Measurements from ENCODE around the gene SLC22A31. TPM values are rescaled to one million over a fixed set of nuclear protein-coding genes. Genes with fewer than 3 reads are reported as not detected.

Gene SLC22A31
- total RNA-seq, 6 experiments from 2014 or later = 0.19 to 19.3 (median 6.8) TPM; not detected in 2

- TF ChIP-seq CTCF (IDR thresholded peaks at IDR 0.05) = no peak
- TF ChIP-seq POLR2A (IDR thresholded peaks at IDR 0.05) = no peak
- no peaks in the 10 kb centered on the region for H3K27me3 ChIP-seq
- no peaks in the 10 kb centered on the region for H3K9me3 ChIP-seq
- intact Hi-C loops (cut with DNase I) = no loop called here
- ATAC-seq (peak; percentile 30 to 45 (median 38)), DNase-seq (no peak)
- WGBS (ENCODE audit: insufficient coverage, low coverage, low lambda C conversion rate, missing lambda C conversion rate) = 20% methylated on average over 3 of the region's 19 CpGs
- H3K4me3 ChIP-seq = no peak overlapping the region
- no peaks in the 10 kb centered on the region for H3K4me1 ChIP-seq
- peaks cover 0 to 3% (median 1%) of the 10 kb centered on the region in 4 donors for H3K36me3 ChIP-seq
- H3K27ac ChIP-seq = no peak overlapping the region
Measured at GRCh38 chr16:89155184-89155679, 45.1 kb downstream of the SLC22A31 start.

DNA sequence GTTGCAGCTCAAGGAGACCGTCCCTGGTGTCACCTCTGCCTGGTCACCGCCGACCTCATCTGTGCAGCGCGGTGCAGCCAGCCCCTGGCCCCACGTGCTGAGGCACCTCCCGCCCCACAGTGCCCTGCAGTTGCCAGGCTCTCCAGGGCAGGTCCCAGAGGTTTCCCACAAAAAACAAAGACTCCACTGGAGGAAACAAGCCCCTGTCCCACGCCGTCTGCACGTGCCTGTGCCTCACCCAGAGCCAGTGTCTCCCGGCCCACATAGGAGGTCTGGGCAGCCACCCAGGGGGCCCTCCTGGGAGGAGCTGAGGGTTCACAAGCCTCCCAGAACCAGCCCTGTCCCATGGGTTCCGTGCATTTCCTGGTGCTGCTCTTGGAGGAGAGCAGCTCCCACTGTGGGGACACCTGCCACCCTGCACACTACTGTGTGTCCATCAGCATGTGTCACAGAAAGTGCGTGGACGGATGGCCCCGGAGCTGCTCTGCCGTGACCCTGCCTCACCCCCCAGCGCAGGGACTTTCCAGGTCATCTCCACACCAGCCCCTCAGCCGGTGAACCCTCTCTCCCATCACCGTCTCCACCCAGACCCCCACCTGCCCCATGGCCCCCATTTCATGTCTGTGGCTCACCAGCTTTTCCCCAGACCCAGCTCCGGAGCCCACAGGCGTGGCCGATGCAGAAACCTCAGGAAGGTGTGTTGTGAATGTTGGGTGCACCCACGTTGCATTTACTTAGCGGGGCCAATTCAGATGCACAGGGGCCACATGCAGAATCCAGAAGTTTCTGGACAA, 45.8 kb downstream of the SLC22A31 start:
- Histone ChIP-seq H3K27me3 (no peaks in the 10 kb centered on the region), H3K4me3 (no peak overlapping the region), H3K27ac (no peak overlapping the region), H3K36me3 (peaks cover 0 to 3% (median 1%) of the 10 kb centered on the region in 4 donors), H3K9me3 (no peaks in the 10 kb centered on the region), H3K4me1 (no peaks in the 10 kb centered on the region)
- TF ChIP-seq CTCF (IDR thresholded peaks at IDR 0.05) = no peak
- TF ChIP-seq POLR2A (IDR thresholded peaks at IDR 0.05) = no peak
- intact Hi-C loops (cut with DNase I) = no loop called here
- DNase-seq (no peak), ATAC-seq (peak; percentile 9 to 24 (median 18))
- WGBS (ENCODE audit: insufficient coverage, low coverage, low lambda C conversion rate, missing lambda C conversion rate) = 64% methylated on average over 8 of the region's 24 CpGs

DNA sequence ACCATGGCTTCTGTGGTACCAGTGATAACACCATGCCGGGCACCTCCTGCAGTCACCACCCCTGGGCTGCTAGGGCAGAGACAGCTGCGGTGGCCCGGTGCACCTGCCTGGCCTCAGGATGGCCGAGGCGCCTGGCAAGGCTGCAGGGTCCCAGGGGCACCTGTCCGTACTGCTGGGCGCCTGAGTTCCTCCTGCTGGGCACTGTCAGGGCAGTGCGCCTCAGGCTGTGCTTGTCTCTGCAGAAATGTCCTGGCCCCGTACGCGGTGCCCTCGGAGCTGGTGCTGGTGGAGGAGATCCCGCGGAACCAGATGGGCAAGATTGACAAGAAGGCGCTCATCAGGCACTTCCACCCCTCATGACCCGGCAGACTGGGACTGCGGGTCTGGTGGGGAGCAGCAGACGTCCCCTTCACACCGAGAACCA, 46.5 kb downstream of the SLC22A31 start:
- intact Hi-C loops (cut with DNase I) = no loop called here
- TF ChIP-seq POLR2A (IDR thresholded peaks at IDR 0.05) (no peak), CTCF (IDR thresholded peaks at IDR 0.05) (no peak)
- Histone ChIP-seq H3K9me3 (no peaks in the 10 kb centered on the region), H3K36me3 (peaks cover 0 to 3% (median 1%) of the 10 kb centered on the region in 4 donors), H3K27ac (no peak overlapping the region), H3K27me3 (no peaks in the 10 kb centered on the region), H3K4me1 (no peaks in the 10 kb centered on the region), H3K4me3 (no peak overlapping the region)
- DNase-seq (peak in 1 of 3 donors; percentile 54), ATAC-seq (peak in 3 of 4 donors; percentile 13 to 17 (median 14))
- WGBS (ENCODE audit: insufficient coverage, low coverage, low lambda C conversion rate, missing lambda C conversion rate) = no CpG with 5 or more reads among the region's 19 CpGs

- WGBS (ENCODE audit: insufficient coverage, low coverage, low lambda C conversion rate, missing lambda C conversion rate) = 93% methylated on average over 9 of the region's 41 CpGs
- peak in 2 of 4 donors; percentile 7 to 11 for ATAC-seq
- H3K27me3 ChIP-seq = no peaks in the 10 kb centered on the region
Measured at GRCh38 chr16:89152831-89153700, 47.3 kb downstream of the SLC22A31 start.

More at GRCh38 chr16:89152831-89153700, 47.3 kb downstream of the SLC22A31 start:
- intact Hi-C loops (cut with DNase I) = no loop called here
- H3K4me1 ChIP-seq = no peaks in the 10 kb centered on the region
- peaks cover 0 to 3% (median 1%) of the 10 kb centered on the region in 4 donors for H3K36me3 ChIP-seq
- peak in 2 of 3 donors; percentile 10 to 44 for DNase-seq
- no peak for TF ChIP-seq POLR2A (IDR thresholded peaks at IDR 0.05)
- no peak overlapping the region for H3K27ac ChIP-seq
- H3K9me3 ChIP-seq = no peaks in the 10 kb centered on the region
- no peak overlapping the region for H3K4me3 ChIP-seq

Measured in right lobe of liver (tissue), 6 donors.